Anterior cingulate cortex (tissue), 58 donors: Measurements from ENCODE around the gene BORCS8.
A peak's percentile ranks its signal among the peaks of the same experiment; 100 is the strongest.
"Not testable (repeated sequence)": the region's sequence is repeated elsewhere in the genome, so short reads cannot be mapped to it uniquely, and the experiment has no call there.

Experiments
- DNase-seq, 58 donors: peaks; one replicate each; lab custom pipeline; 2025; lab: John Stamatoyannopoulos, UW

The BORCS8 gene

DNA sequence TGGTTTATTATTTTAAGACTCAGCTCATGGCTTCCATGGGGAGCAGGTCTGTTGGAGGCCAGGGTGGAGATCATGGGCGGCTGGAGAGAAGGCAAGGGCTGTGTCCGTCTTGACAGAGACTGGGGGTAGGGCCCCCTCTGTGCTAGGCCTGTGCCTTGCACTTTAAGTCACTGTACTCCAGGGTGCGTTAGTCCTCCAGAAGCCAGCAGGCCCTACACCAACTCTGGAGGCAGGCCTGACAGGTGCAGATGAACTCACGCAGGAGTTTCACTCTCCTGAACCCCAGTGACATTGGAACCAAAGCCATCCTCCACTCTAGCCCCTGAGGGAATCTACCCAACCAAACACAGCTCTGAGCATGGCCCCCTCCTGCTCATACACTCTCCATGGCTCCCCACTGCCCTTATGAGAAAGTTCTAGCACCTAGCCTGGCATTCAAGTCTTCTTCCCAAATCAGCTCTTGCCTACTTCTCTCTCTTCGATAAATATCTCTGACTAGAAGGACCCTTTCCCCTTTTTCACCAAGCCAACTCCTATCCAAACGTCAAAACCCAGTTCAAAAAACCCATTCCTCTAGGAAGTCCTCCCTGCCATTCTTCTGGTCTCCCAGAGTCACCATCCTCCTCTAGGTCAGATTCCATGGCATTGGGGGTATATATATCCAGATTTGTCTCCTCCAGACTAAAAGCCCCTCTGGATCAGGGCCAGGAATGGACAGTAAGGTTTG is 37.0 kb downstream of the BORCS8 start:
- DNase-seq: no peak

DNA sequence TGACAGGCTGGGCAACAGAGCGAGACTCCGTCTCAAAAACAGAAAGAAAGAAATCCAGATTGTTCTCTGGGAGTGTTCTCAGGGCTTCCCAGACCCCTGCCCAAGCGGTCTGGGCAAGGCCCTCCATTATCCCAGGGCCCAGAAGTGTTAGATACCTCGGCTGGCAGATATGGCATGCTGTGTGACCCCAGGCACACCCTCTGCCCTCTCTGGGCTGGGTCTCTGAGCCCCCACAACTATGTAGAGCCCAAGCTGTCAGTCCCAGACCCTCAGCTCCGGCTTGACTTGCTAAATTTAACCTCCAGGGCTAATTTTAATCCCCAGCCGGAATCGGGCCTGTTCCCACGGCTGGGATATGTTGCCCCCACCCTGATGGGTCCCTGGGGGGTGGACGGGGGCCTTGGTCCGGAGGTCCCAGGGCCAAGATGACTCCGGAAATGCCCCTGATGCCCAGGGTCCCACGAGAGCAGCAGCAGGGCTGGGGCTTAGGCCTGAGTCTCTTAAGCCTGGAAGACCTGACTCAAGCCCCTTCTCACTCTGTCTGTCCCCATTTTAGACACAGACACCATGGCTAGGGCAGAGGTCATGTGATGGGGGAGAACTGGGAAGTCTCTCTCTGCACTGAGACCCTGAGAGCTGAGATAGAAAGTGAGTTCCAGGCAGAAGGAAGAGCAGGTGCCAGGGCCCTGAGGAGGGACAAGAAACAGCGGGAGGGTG is 39.1 kb downstream of the BORCS8 start:
- no peak for DNase-seq

DNA sequence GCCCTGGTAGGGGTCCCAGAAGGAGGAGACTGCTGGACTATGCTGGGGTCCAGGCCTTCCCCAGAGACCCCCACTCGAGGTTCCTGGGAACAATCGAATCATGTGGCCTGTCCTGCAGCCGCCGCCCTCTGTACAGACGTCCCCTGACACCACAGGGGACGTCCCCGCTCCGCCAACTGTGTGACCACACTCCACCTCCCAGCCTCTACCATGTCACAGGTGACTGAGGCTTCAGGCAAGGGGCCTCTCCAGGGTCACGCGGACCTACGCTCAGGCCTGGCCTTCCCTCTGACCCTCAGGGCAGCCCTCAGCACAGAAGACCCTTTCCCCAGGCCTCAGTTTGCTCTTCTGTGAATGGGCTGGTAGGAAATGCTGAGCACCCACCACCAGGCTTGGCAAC is 40.5 kb downstream of the BORCS8 start:
- no peak for DNase-seq

DNA sequence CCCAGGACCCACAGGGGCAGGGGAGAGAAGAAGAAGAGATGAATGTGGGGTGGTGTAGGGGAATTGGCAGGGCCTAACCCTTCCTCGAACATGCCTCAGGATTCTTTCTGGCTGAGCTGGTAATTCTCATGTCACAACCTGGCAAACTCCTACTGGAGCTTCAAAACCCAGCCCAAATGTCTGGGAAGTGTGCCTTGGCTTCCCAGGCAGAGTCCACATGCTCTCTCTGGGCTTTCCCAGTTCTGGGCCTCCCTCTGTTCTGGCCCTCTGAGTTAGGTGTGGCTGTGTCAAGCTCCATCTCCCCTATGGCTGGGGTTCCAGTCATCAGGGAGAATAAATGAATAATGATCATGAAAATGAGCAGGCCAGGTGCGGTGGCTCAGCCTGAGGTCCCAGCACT is 42.5 kb downstream of the BORCS8 start:
- no peak for DNase-seq

DNA sequence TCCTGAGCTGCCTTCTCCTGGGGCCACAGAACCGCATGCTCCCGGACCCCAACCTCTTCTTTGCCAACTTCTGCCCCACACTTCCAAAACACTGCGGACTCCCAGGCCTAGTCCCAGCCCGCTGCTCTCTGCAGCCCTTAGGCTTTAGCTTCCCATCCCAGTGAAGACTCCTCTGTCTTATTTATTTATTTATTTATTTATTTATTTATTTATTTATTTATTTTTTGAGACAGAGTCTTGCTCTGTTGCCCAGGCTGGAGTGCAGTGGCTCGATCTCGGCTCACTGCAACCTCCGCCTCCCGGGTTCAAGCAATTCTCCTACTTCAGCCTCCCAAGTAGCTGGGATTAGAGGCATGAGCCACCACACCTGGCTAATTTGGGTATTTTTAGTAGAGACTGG is 43.4 kb downstream of the BORCS8 start:
- not testable (repeated sequence) for DNase-seq

DNA sequence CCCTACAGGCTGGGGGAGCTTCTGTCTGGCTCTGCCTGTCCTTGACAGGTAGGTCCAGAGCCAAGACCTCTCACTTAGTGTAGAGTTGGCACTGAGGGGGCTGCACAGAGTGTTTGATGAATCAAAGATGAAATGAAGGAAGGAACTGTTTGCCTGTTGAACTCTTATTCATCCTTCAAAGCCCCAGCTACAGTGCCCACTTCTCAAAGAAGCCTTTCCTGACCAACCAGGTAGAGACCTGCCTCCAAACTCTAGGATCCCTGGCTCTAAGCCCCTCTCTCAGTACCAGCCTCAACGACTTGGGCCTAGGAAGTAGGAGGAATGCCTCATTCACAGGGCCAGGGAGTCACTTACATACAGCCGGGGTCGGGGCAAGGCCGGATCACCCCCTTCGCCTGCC is 44.6 kb downstream of the BORCS8 start:
- no peak for DNase-seq

DNA sequence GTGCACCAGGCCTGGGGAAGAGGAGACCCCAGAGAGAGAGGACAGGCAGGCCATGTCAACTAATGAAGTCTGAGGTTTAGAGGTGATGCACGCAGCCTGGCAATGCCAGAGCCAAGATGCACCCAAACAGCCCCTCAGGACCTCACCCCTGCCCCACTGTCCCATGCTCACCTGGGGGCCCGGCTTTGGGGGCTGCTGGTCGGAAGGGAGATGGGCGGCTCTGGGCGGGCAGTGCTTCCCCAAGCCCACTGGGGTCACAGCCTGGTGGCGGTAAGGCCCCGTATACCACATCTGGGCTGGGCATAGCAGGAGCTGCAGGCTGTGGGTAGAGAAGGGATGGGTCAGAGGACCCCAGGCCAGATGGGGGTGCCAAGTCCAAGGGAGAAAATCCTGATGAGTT is 45.1 kb downstream of the BORCS8 start:
- DNase-seq: no peak

DNA sequence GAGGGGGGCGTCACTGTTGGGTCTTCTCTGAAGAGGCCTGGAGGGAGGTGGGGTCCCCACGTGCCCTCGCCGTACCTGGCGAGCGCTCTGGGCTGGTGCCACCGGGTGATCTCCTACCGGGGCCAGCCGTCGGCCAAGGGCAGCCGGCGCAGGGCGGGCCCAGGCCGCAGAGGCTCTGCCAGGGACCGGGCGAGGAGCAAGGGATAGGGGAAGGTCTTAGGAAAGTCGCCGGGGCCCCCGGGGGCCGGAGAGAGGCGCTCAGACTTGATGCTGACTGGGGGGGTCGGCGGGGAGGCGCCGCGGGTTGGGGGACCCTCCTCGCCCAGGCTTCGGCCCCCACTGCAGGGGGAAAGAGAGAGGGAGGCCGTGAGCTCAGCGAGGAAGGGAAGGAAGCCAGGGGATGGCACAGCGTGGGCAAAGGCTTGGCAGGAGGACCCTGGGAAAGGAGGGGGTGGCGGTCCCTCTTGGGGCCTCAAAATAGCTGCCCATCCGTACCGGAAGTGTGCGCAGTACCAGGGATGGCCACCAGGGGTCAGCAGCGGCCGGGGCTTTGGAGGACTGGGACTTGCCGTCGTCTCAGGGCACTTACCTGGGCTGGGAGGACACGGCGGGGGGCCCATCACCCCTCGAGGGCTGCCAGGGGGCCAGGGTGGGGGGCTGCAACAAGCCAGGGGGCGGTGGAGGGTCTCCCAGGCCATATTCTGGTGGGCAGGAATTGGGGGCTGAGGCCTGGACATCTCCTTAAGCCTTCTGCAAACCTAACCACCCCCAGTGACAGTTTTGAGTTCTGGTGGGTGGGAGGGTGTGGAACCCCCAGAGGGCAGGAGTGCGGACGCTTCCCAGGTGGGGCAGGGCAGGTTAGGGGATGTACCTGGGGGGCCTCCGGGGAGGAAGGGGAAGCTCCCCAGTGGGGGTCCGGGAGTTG is 46.0 kb downstream of the BORCS8 start:
- DNase-seq: peak in 54 of 58 donors; percentile 4 to 89 (median 38)

DNA sequence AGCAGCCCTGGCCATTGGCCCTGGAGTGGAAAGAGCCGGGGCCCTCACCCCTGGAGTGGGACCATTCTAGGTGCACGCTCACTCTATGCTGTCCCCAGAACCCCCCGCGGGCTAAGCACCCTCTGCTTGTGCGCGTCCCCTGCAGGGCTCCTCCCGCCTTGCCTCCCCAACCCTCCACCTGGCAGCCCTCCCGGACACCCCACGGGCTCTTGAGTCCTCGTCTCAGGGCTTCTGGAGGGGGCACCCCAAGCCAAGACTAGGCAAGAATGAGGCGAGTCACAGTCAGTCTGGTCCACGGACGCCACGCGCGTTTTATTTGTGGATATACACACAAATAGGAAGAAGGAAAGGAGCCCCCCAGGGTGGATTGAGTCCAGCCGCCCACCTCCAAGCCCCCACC is 46.7 kb downstream of the BORCS8 start:
- DNase-seq: no peak

DNA sequence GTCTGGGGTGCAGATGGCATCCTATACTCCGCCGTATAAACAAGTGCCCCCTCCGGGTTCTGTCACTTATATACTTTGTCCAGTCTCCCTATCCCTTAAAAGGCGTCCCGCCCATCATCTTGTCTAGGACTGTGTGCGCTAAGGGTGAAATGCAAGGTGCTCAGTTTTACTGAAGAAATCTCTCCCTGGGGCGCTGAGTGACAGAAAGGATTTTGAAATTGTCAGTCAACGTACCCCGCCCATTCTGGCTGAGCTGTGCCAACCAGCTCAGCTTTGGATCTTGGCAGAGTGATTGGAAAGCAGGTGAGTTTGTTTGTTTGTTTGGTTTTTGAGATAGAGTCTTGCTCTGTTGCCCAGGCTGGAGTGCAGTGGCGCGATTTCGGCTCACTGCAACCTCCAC is 49.6 kb downstream of the BORCS8 start:
- no peak for DNase-seq

DNA sequence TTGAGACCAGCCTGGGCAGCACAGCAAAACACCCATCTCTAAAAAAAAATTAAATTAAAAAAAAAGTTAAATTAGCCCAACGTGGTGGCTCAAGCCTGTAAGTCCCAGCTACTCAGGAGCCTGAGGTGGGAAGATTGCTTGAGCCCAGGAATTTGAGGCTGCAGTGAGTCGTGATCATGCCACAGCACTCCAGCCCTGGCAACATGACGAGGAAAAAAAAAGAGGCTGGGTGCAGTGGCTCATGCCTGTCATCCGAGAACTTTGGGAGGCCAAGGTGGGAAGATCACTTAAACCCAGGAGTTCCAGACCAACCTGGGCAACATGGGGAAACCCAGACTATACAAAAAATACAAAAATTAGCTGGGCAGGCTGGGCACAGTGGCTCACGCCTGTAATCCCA is 51.5 kb downstream of the BORCS8 start:
- no peak for DNase-seq

DNA sequence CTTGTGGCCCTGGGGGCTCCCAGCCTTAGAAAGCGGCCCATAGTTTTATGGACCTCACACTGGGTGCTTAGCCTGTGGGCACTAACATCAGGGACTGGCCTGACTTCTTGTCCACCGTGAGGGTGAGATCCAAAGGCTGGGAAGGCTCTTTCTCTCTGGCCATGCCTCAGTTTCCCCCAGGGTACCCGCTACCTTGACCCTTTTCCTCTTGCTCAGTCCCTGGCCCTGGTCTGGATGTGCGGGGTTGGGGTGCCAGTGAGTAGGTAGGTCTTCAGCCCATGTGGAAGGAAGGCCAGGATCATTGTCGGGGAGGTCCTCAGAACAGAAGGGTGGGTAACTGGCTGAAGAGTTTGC is 52.1 kb downstream of the BORCS8 start:
- no peak for DNase-seq

DNA sequence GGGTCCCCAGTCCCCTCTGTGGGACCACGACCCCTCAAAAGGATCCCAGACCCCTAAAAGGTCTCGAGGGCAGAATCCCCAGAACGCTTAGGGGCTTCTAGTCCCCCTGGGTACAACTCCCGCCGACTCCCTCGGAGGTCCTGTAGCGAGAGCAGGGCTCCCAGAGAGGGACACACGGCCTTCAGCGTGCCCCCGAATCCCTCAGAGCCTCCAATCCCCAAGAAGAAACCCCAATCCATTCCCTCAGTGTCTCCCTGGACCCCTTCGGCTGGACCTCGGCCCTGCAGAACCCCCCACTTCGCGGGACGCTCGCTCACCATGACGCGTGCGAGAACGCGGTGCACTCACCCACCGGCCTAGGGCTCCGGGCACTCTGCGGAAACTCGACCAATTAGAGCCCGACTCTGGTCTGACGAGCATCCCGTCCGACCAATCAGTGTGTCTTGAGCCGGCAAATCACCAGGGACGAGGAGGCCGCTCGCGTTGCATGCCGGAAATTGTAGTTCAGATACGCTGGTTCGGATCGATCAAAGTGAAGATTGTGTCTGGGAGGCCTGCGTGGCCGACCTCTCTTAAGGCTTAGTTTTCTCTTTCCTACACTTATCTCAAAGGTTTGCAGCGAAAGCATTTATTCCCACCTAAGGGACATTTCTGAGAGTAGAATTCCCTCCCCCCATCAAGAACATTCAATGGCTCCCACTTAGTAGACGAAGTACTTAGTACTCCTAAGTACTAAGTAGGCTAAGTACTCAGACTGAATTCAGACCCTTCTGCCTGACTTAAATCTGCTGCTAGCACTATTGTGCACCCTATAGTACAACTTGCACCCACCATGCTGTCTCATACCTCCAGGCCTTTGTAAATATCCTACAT is 53.6 kb downstream of the BORCS8 start, which contains the start of gene TMEM161A:
Gene TMEM161A (minus strand): TSS at position 370 of the 873 bp plus-strand sequence. CDS start 50 bp downstream, at position 320.
- DNase-seq: peak; percentile 69 to 97 (median 92)

DNA sequence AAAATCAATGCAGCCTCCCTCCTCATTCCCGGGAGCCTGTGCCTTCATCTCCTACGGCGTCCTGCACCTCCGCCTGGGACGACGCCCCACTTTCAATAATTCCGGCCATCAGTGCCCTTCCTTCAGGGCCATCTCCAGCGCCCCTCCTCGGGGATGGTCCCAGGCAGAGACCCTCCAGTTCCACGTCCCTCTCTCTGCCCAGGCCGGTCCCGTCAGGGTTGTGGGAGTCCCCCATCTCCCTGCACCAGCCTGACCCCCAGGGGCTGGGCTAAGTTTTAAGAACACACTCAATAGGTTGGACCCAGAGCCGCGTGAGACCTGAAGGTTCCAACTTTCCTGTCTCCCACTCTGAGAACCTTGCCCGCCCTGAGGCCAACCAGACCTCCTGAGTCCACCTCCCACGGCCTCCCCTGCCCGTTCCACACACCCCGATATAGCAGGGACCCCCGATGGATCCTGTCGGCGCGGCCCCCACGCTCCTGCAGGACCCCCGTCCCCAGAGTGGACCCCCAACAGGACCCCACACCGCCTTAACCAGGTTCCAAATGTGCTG is 54.3 kb downstream of the BORCS8 start:
- peak in 2 of 58 donors; percentile 6 to 35 for DNase-seq

DNA sequence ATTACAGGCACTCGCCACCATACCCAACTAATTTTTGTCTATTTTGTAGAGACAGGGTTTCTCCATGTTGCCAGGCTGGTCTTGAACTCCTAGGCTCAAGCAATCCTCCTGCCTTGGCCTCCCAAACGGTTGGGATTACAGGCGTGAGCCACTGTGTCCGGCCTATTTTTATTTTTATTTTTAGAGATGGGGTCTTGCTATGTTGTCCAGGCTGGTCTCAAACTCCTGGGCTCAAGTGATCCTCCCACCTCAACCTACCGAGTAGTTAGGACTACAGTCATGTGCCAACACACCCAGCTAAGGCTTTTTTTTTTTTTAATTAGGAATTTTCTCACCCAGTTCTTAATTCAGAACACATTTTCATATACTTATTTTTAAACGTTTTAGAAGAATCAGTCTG is 56.2 kb downstream of the BORCS8 start:
- DNase-seq: not testable (repeated sequence)

DNA sequence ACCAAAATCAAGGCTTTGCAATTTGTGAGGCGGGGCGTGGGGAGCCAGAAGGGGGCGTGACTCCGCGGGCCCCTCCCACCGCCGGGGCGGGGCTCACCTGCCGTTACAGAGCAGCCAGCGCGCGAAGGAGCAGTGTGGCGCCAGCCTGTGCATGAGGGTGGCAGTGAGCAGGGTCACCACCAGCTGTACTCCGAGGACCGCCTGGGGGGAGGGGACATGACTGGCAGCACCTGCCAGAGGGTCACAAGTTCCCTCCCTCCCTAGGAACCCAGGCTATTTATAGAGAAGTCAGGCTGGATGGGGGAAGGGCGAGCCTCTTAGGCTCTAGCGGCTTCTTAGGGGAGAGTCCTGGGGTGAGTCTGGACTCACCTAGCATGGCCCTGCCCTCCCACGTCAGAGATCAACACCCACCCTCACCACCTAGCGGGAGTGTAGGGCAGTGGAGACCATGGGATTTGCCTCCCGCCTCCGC is 57.2 kb downstream of the BORCS8 start:
- peak in 1 of 58 donors; percentile 41 for DNase-seq

DNA sequence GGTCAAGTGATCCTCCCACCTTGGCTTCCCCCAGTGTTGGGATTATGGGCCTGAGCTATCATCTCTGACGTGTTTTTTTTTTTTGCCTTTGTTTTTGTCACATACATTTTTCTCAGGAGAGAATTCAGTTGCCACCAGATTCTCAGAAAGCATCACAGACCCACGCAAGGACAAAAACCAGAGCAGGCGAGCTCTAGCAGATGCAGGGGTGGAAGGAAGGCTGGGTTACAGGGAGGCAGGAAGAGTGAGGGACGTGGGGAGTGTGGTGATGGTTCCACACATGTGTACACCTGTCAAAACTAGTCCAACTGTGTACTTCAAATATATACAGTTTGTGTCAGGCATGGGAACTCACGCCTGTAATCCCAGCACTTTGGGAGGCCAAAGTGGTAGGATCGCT is 58.0 kb downstream of the BORCS8 start:
- DNase-seq: peak in 6 of 58 donors; percentile 3 to 23 (median 10)

DNA sequence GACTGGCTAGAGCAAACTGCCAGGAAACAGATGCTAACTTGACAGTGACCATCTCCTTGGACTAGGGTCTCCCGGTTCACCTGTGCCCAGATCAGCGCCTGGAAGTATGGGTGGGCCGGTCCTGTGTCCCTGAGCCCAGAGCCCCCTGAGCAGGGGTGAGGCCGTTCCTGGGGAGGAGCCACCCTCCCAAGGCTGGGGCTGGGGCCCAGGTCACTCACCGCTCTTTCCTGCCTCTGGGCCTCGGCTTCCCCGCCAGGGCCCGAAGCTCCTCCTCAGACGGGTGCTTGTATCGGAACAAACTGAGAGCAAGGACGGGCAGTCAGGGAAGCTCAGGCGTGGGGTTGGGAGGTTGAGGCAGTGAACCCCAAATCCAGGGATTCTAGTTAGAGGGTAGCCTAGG is 59.0 kb downstream of the BORCS8 start:
- no peak for DNase-seq

DNA sequence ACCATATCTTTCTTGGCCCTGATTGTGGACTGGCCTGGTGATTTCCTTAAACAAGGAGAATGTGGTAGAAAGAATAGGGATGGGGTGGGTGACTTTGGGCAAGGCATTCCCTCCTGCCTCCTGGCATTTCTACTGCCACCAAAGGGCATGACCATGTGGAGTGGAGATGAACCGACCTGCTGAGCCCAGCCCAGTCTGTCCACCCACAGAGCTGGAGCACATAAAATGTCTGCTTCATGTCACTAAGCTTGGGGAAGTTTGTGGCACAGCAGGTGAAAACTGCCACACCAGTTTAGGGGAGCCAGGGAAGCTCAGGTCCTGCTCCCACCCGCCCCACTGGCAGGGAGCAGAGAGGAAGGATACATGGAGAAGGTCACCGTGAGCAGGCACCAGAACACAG is 60.0 kb downstream of the BORCS8 start:
- no peak for DNase-seq
